OCI-LY7 (cell line): Measurements from ENCODE around the gene GIMAP6. TPM values are rescaled to one million over a fixed set of nuclear protein-coding genes. Genes with fewer than 3 reads are reported as not detected.

ENCODE experiments used
- BruUV-seq: library from RNA; stranded (reverse); fragments of 400-500 nt; replicated peaks from 2 replicates; lab custom pipeline; 2021; lab: Mats Ljungman, UMichigan
- CTCF ChIA-PET: fragments of 300-600 bp; sonication (Branson Sonifier 250); formaldehyde crosslinking; loops from one replicate; lab custom pipeline; 2022; ENCODE audit warnings: antibody characterized with exemption; ENCODE audit not compliant: unreplicated experiment; lab: Charles Lee
- POLR2A ChIA-PET: fragments of 300-600 bp; sonication (Branson Sonifier 250); formaldehyde crosslinking; loops from one replicate; lab custom pipeline; 2022; ENCODE audit warnings: antibody characterized with exemption; lab: Charles Lee
- DNase-seq: peaks from one replicate; pipeline ENCODE4 v3.0.0-alpha.2; 2015; ENCODE audit warnings: low spot score
- H2AFZ ChIP-seq: fragments of 200-600 bp; sonication (generic), shearing (Covaris generic); 2 replicates; pipeline ENCODE4 v1.6.1; 2014; ENCODE audit warnings: mild to moderate bottlenecking, antibody characterized with exemption, low read length, moderate library complexity
- H3K27ac ChIP-seq: fragments of 200-600 bp; sonication (generic); 2 replicates; pipeline ENCODE4 v1.5.1; 2014; ENCODE audit warnings: mixed run types, low read depth, mild to moderate bottlenecking, moderate library complexity, low read length, inconsistent platforms; ENCODE audit not compliant: poor library complexity, severe bottlenecking
- H3K36me3 ChIP-seq: fragments of 200-600 bp; sonication (generic); 2 replicates; pipeline ENCODE4 v1.6.1; 2014; ENCODE audit warnings: mild to moderate bottlenecking, antibody characterized with exemption, low read length, moderate library complexity, mixed read lengths; ENCODE audit not compliant: insufficient read depth
- H3K4me1 ChIP-seq: fragments of 200-600 bp; sonication (generic); 2 replicates; pipeline ENCODE4 v1.5.1; 2014; ENCODE audit warnings: mild to moderate bottlenecking, low read length; ENCODE audit not compliant: insufficient read depth, poor library complexity, severe bottlenecking
- H3K4me2 ChIP-seq: fragments of 200-600 bp; sonication (generic); 2 replicates; pipeline ENCODE4 v1.6.1; 2014; ENCODE audit warnings: mild to moderate bottlenecking, low read length
- H3K4me3 ChIP-seq: fragments of 200-600 bp; sonication (generic); 2 replicates; pipeline ENCODE4 v1.5.1; 2014; ENCODE audit warnings: mild to moderate bottlenecking, low read depth, low read length; ENCODE audit not compliant: poor library complexity, severe bottlenecking
- H3K79me2 ChIP-seq: fragments of 200-600 bp; sonication (generic); 2 replicates; pipeline ENCODE4 v1.6.1; 2016; ENCODE audit warnings: low read depth, mild to moderate bottlenecking, low read length, moderate library complexity, mixed read lengths; ENCODE audit not compliant: insufficient read depth
- H3K9me2 ChIP-seq: fragments of 200-600 bp; sonication (generic); 2 replicates; pipeline ENCODE4 v1.6.1; 2016; ENCODE audit warnings: mild to moderate bottlenecking, low read length, mixed read lengths; ENCODE audit not compliant: insufficient read depth
- H3K9me3 ChIP-seq: fragments of 200-600 bp; sonication (generic); 2 replicates; pipeline ENCODE4 v1.6.1; 2014; ENCODE audit warnings: mild to moderate bottlenecking, mixed run types, low read length, mixed read lengths
- H4K20me1 ChIP-seq: fragments of 200-600 bp; sonication (generic); 2 replicates; pipeline ENCODE4 v1.6.1; 2014; ENCODE audit warnings: mild to moderate bottlenecking, antibody characterized with exemption, low read length, moderate library complexity, mixed read lengths; ENCODE audit not compliant: insufficient read depth
- CTCF ChIP-seq: fragments of 200-600 bp; sonication (generic); conservative IDR thresholded peaks from 2 replicates; pipeline ENCODE4 v1.5.1; 2014; ENCODE audit warnings: mild to moderate bottlenecking, antibody characterized with exemption, low read length, moderate library complexity, mixed read lengths
- EZH2phosphoT487 ChIP-seq: fragments of 200-600 bp; sonication (generic); IDR thresholded peaks from 2 replicates; pipeline ENCODE4 v1.6.1; 2018; ENCODE audit warnings: low read depth, borderline replicate concordance, mild to moderate bottlenecking, mixed run types, antibody characterized with exemption, low read length, moderate library complexity, mixed read lengths
- intact Hi-C: fragments of 100-400 bp; cut with micrococcal nuclease; formaldehyde crosslinking; loops from one replicate; pipeline ENCODE4 v1.10.0; 2022; ENCODE audit not compliant: unreplicated experiment
- total RNA-seq, 2 experiments: library from RNA; depleted of rRNA in 1 of 2; stranded (reverse); fragments of >200 nt in 1 of 2; shearing (Covaris generic) in 1 of 2; gene quantifications; 2 replicates each; pipeline ENCODE4 v1.2.3, GENCODE V29; 2014 to 2022

Gene GIMAP6
- total RNA-seq, 2 experiments from 2014 or later = not detected

GRCh38 chr7:150660939-150661613 lies 28.9 kb upstream of the GIMAP6 start:
- no peak for DNase-seq
- CTCF ChIA-PET = no interaction called here
- TF ChIP-seq CTCF (no peak), EZH2phosphoT487 (no peak)
- H3K4me2 ChIP-seq = no peak overlapping the region
- no peak overlapping the region for H2AFZ ChIP-seq
- peaks cover 8% of the 10 kb centered on the region for H3K4me1 ChIP-seq
- H3K9me3 ChIP-seq = no peaks in the 10 kb centered on the region
- H3K9me2 ChIP-seq = no peaks in the 10 kb centered on the region
- no peaks in the 10 kb centered on the region for H3K36me3 ChIP-seq
- BruUV-seq = no TSS peak
- no peak overlapping the region for H3K4me3 ChIP-seq
- no peak overlapping the region for H3K27ac ChIP-seq
- H4K20me1 ChIP-seq = no peaks in the 10 kb centered on the region
- POLR2A ChIA-PET = no interaction called here
- intact Hi-C loops = no loop called here
- H3K79me2 ChIP-seq = no peaks in the 10 kb centered on the region

GRCh38 chr7:150657526-150657925 lies 25.3 kb upstream of the GIMAP6 start:
- intact Hi-C loops = no loop called here

More at GRCh38 chr7:150657526-150657925, 25.3 kb upstream of the GIMAP6 start:
- TF ChIP-seq CTCF = no peak
- TF ChIP-seq EZH2phosphoT487 = no peak
- H3K79me2 ChIP-seq = no peaks in the 10 kb centered on the region
- H4K20me1 ChIP-seq = no peaks in the 10 kb centered on the region
- no peak overlapping the region for H3K27ac ChIP-seq
- DNase-seq = no peak
- no TSS peak for BruUV-seq
- no peak overlapping the region for H3K4me2 ChIP-seq
- no peaks in the 10 kb centered on the region for H3K9me3 ChIP-seq
- ChIA-PET CTCF (no interaction called here), POLR2A (no interaction called here)
- H3K4me1 ChIP-seq = no peaks in the 10 kb centered on the region
- no peak overlapping the region for H3K4me3 ChIP-seq
- H3K36me3 ChIP-seq = no peaks in the 10 kb centered on the region
- no peak overlapping the region for H2AFZ ChIP-seq
- H3K9me2 ChIP-seq = no peaks in the 10 kb centered on the region
